Measurements from ENCODE around the gene EPS8L2.
"Not testable (repeated sequence)": the region's sequence is repeated elsewhere in the genome, so short reads cannot be mapped to it uniquely, and the experiment has no call there.

DNA sequence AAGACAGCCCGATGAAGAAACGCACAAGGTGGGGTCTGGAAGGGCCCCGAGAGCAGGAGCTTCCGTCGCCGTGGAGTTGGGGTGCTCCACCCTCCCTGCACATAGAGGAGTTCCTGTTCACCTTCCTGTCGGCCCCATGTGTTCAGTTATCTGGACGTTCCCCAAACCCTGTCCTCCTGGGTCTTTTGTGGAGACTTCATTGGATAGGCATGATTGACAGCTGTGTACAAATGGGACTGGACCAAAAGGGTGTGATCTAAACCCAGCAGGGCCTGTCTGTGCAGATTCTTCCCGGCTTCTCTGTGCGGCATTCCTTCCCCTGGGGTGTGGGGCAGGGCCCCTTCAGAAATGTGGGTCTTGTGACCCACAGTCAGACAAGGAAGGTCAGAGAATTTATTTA, 31.9 kb downstream of the EPS8L2 start:
- TF ChIP-seq, protein P1, sequence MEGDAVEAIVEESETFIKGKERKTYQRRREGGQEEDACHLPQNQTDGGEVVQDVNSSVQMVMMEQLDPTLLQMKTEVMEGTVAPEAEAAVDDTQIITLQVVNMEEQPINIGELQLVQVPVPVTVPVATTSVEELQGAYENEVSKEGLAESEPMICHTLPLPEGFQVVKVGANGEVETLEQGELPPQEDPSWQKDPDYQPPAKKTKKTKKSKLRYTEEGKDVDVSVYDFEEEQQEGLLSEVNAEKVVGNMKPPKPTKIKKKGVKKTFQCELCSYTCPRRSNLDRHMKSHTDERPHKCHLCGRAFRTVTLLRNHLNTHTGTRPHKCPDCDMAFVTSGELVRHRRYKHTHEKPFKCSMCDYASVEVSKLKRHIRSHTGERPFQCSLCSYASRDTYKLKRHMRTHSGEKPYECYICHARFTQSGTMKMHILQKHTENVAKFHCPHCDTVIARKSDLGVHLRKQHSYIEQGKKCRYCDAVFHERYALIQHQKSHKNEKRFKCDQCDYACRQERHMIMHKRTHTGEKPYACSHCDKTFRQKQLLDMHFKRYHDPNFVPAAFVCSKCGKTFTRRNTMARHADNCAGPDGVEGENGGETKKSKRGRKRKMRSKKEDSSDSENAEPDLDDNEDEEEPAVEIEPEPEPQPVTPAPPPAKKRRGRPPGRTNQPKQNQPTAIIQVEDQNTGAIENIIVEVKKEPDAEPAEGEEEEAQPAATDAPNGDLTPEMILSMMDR (IDR thresholded peaks at IDR 0.05): not testable (repeated sequence)
- not testable (repeated sequence) for TF ChIP-seq POLR2A (IDR thresholded peaks at IDR 0.05)
